Testis (tissue), 3 donors: Measurements from ENCODE around the gene CHST8. TPM values are rescaled to one million over a fixed set of nuclear protein-coding genes. Genes with fewer than 3 reads are reported as not detected.

Source experiments
- DNase-seq: peaks from one replicate; pipeline ENCODE4 v3.0.0-alpha.2; 2019
- H3K27ac ChIP-seq, 2 donors: fragments of 200-600 bp; sonication (generic); one replicate each; pipeline ENCODE4 v1.5.1; 2019
- H3K27me3 ChIP-seq: fragments of 200-600 bp; sonication (generic); one replicate; pipeline ENCODE4 v1.5.1; 2019
- H3K36me3 ChIP-seq: fragments of 200-600 bp; sonication (generic); one replicate; pipeline ENCODE4 v1.5.1; 2017; ENCODE audit warnings: low read depth; ENCODE audit errors: missing control alignments
- H3K4me1 ChIP-seq: fragments of 200-600 bp; sonication (generic); one replicate; pipeline ENCODE4 v1.5.1; 2019
- H3K4me3 ChIP-seq, 2 donors: fragments of 200-600 bp; sonication (generic); one replicate each; pipeline ENCODE4 v1.5.1; 2017 to 2019
- H3K9me3 ChIP-seq: fragments of 200-600 bp; sonication (generic); one replicate; pipeline ENCODE4 v1.5.1; 2017
- POLR2A ChIP-seq: fragments of 450-650 bp; IDR thresholded peaks from one replicate; pipeline ENCODE4 v1.6.1; 2017; ENCODE audit warnings: antibody characterized with exemption, mild to moderate bottlenecking, moderate library complexity
- WGBS, 2 donors: methylation state at CpG; one replicate each; pipeline ENCODE4 v1.1.5; 2018; 5-methylcytosine and 5-hydroxymethylcytosine counted together
- intact Hi-C: fragments of 100-400 bp; cut with DNase I; formaldehyde crosslinking; loops from one replicate; pipeline ENCODE4 v1.15.1; 2023; ENCODE audit warnings: low total_unique reads
- polyA plus RNA-seq: library from polyadenylated mRNA; stranded (reverse); fragments of 350-450 nt; fragmentation: Illumina TruSeq; extraction: RNeasy Lipid Tissue Mini Kit (QIAGEN cat#74804); gene quantifications from one replicate; pipeline ENCODE4 v1.2.3, GENCODE V29; 2014; ENCODE audit warnings: low read depth, low replicate concordance; ENCODE audit not compliant: insufficient read depth
- total RNA-seq, 2 donors: library from RNA; depleted of rRNA; stranded (reverse); fragments of >200 nt; gene quantifications; one replicate each; pipeline ENCODE4 v1.2.3, GENCODE V29; 2016
- TF ChIP-seq, protein P1 (sequence below), 3 experiments: fragments of 450-650 bp in 2 of 3; fragments of 200-600 bp in 1 of 3; sonication (generic) in 1 of 3; IDR thresholded peaks; one replicate each; pipeline ENCODE4 v1.5.1; 2016 to 2019; ENCODE audit warnings: antibody characterized with exemption in 3 of 3, mild to moderate bottlenecking in 2 of 3, moderate library complexity in 1 of 3

CHST8 gene
- total and polyA plus RNA-seq, 3 donors from 2014 or later, result 0.75 to 0.93 (median 0.79) TPM

GRCh38 chr19:33784432-33784831, 162.7 kb downstream of the CHST8 start:
- DNase-seq, result no peak
- TF ChIP-seq, protein P1, sequence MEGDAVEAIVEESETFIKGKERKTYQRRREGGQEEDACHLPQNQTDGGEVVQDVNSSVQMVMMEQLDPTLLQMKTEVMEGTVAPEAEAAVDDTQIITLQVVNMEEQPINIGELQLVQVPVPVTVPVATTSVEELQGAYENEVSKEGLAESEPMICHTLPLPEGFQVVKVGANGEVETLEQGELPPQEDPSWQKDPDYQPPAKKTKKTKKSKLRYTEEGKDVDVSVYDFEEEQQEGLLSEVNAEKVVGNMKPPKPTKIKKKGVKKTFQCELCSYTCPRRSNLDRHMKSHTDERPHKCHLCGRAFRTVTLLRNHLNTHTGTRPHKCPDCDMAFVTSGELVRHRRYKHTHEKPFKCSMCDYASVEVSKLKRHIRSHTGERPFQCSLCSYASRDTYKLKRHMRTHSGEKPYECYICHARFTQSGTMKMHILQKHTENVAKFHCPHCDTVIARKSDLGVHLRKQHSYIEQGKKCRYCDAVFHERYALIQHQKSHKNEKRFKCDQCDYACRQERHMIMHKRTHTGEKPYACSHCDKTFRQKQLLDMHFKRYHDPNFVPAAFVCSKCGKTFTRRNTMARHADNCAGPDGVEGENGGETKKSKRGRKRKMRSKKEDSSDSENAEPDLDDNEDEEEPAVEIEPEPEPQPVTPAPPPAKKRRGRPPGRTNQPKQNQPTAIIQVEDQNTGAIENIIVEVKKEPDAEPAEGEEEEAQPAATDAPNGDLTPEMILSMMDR (IDR thresholded peaks at IDR 0.05), result no peak
- TF ChIP-seq POLR2A, result no peak
- intact Hi-C loops, result loop anchor here (10.0 kb wide), 1 partner anchor 210 kb away; no protein-coding TSS in a partner anchor
- no peak overlapping the region for H3K27ac ChIP-seq
- no peaks in the 10 kb centered on the region for H3K36me3 ChIP-seq
- no peaks in the 10 kb centered on the region for H3K27me3 ChIP-seq
- 80 to 95% methylated on average over 5 of the region's 5 CpGs for WGBS, 2 donors
- peaks cover 9% of the 10 kb centered on the region for H3K4me1 ChIP-seq
- H3K4me3 ChIP-seq, result no peak overlapping the region
- H3K9me3 ChIP-seq, result no peaks in the 10 kb centered on the region

- Histone ChIP-seq H3K27ac (no peak overlapping the region), H3K4me3 (no peak overlapping the region), H3K4me1 (peaks cover 5% of the 10 kb centered on the region), H3K9me3 (no peaks in the 10 kb centered on the region), H3K36me3 (no peaks in the 10 kb centered on the region), H3K27me3 (no peaks in the 10 kb centered on the region)
- 89 to 91% methylated on average over 6 of the region's 6 CpGs for WGBS, 2 donors
- no peak for DNase-seq
- TF ChIP-seq POLR2A, result no peak
- TF ChIP-seq, protein P1 (IDR thresholded peaks at IDR 0.05), result no peak
- intact Hi-C loops, result loop anchor here (10.0 kb wide), 1 partner anchor 209 kb away; no protein-coding TSS in a partner anchor
Measured at GRCh38 chr19:33785795-33786194, 164.0 kb downstream of the CHST8 start.

- intact Hi-C loops, result loop anchor here (10.0 kb wide), 1 partner anchor 206 kb away; no protein-coding TSS in a partner anchor
- no peak overlapping the region for H3K4me3 ChIP-seq
- peak; percentile 88 for DNase-seq
- no peaks in the 10 kb centered on the region for H3K27me3 ChIP-seq
- no peak overlapping the region for H3K27ac ChIP-seq
- H3K36me3 ChIP-seq, result no peaks in the 10 kb centered on the region
- H3K4me1 ChIP-seq, result peaks cover 15% of the 10 kb centered on the region
- no peaks in the 10 kb centered on the region for H3K9me3 ChIP-seq
- WGBS, 2 donors, result 51 to 58% methylated on average over 4 of the region's 4 CpGs
- TF ChIP-seq, protein P1 (IDR thresholded peaks at IDR 0.05), result no peak
- no peak for TF ChIP-seq POLR2A
Measured at GRCh38 chr19:33788676-33789075, 166.9 kb downstream of the CHST8 start.

DNA sequence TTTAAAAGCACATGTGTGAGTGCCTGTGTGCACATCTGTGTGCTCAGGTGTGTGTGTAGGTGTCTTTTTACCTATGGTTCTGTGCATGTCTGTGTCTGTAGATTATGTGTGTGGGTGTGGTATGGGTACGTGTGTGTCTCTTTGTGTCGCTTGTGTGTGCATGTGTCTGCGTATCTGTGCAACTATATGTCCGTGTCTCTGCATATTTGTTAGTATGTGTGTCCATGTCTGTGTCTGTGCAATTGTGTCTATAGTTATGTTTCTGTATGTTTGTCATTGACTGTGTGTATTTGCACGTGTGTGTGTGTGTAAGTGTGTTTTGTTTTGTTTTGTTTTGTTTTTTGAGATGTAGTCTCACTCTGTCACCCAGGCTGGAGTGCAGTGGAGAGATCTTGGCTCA, 167.6 kb downstream of the CHST8 start:
- TF ChIP-seq, protein P1 (IDR thresholded peaks at IDR 0.05), result no peak
- no peak for TF ChIP-seq POLR2A
- Histone ChIP-seq H3K9me3 (no peaks in the 10 kb centered on the region), H3K36me3 (no peaks in the 10 kb centered on the region), H3K4me1 (peaks cover 17% of the 10 kb centered on the region), H3K27me3 (no peaks in the 10 kb centered on the region), H3K27ac (no peak overlapping the region), H3K4me3 (no peak overlapping the region)
- DNase-seq, result no peak
- intact Hi-C loops, result loop anchor here (10.0 kb wide), 1 partner anchor 205 kb away; no protein-coding TSS in a partner anchor
- 72 to 78% methylated on average over 5 of the region's 5 CpGs for WGBS, 2 donors
